NB4 (cell line): Measurements from ENCODE around the gene IL36B.
"Not testable (repeated sequence)": the region's sequence is repeated elsewhere in the genome, so short reads cannot be mapped to it uniquely, and the experiment has no call there.

ENCODE experiments used
- MYC ChIP-seq: IDR thresholded peaks from 2 replicates; pipeline ENCODE4 v1.6.1; 2011; ENCODE audit warnings: low read depth, low read length
- POLR2A ChIP-seq: IDR thresholded peaks from 2 replicates; pipeline ENCODE4 v1.6.1; 2011; ENCODE audit warnings: mild to moderate bottlenecking; ENCODE audit not compliant: insufficient read length; ENCODE audit errors: extremely low read depth
- TF ChIP-seq, protein P1 (sequence below): IDR thresholded peaks from one replicate; pipeline ENCODE4 v1.5.1; 2012; ENCODE audit warnings: low read depth, low read length

DNA sequence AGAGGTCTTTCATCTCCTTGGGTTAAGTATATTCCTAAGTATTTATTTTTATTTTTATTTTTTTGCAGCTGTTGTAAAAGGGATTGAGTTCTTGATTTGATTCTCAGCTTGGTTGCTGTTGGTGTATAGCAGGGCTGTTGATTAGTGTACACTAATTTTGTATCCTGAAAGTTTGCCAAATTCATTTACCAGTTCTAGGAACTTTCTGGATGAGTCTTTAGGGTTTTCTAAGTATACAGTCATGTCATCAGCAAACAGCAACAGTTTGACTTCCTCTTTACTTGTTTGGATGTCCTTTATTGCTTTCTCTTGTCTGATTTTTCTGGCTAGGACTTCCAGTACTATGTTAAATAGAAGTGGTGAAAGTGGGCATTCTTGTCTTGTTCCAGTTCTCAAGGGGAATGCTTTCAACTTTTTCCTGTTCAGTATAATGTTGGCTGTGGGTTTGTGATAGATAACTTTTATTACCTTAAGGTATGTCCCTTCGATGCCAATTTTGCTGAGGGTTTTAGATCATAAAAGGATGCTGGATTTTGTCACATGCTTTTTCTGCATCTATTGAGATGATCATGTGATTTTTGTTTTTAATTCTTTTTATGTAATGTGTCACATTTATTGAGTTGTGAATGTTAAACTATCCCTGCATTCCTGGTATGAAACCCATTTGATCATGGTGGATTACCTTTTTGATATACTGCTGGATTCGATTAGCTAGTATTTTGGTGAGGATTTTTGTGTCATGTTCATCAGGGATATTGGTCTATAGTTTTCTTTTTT is 44.4 kb upstream of the IL36B start:
- not testable (repeated sequence) for TF ChIP-seq MYC, POLR2A
- TF ChIP-seq, protein P1, sequence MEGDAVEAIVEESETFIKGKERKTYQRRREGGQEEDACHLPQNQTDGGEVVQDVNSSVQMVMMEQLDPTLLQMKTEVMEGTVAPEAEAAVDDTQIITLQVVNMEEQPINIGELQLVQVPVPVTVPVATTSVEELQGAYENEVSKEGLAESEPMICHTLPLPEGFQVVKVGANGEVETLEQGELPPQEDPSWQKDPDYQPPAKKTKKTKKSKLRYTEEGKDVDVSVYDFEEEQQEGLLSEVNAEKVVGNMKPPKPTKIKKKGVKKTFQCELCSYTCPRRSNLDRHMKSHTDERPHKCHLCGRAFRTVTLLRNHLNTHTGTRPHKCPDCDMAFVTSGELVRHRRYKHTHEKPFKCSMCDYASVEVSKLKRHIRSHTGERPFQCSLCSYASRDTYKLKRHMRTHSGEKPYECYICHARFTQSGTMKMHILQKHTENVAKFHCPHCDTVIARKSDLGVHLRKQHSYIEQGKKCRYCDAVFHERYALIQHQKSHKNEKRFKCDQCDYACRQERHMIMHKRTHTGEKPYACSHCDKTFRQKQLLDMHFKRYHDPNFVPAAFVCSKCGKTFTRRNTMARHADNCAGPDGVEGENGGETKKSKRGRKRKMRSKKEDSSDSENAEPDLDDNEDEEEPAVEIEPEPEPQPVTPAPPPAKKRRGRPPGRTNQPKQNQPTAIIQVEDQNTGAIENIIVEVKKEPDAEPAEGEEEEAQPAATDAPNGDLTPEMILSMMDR = not testable (repeated sequence)
